ENCODE data around the gene TUBB. TPM values are rescaled to one million over a fixed set of nuclear protein-coding genes. Genes with fewer than 3 reads are reported as not detected.

The TUBB gene
- total and polyA plus RNA-seq, 9 of the 15 experiments (the other 6 are each of a cell fraction or from before 2014, with no cell fraction given): 971 to 2,870 (median 1,478) TPM

DNA sequence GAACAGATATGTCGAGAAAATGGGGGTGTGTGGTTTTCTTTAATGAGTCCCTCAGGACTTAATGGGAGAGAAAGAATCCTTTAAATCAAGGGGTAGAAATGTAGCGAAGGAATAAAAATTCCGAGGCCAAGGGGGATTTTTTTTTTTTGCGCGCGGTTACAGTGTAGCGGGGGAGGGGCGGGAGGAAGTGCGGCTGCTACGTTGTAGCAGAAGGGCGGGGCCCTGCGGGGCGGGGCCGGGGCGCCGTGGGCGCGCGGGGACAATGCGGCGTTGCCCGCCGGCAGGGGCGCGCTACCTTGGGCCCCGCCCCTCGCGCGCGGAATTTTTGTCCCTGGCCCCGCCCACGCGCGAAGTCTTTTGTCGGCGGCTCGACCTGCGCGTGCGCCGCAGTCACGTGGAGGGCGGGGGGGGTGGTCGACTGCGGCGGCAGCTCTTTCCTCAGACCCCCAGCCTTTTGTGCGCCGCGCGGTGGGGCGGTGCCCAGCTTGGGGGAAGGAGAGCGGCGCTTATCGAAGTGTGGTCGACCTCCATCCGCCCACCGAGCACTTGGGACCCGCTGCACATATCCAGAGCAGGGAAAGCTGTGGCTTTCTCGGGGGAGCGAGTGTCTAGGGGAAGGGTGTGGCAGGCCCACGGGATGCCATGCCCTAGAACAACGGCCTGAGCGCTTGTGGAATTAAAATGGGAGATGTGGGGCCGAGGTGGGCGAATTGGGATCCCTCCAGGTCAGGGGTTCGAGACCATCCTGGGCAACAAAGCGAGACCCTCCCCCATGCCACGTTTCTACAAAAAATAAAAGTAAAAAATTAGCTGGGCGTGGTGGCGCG, 1.3 kb downstream of the TUBB start (continued):
- TF ChIP-seq ZNF586 (CRISPR knock-in tag; conservative IDR thresholded peaks at IDR 0.05): no peak; the same call in 1 of the 2 replicates
- TF ChIP-seq ZNF140 (CRISPR knock-in tag; IDR thresholded peaks at IDR 0.05): no peak
- TF ChIP-seq, protein P1, sequence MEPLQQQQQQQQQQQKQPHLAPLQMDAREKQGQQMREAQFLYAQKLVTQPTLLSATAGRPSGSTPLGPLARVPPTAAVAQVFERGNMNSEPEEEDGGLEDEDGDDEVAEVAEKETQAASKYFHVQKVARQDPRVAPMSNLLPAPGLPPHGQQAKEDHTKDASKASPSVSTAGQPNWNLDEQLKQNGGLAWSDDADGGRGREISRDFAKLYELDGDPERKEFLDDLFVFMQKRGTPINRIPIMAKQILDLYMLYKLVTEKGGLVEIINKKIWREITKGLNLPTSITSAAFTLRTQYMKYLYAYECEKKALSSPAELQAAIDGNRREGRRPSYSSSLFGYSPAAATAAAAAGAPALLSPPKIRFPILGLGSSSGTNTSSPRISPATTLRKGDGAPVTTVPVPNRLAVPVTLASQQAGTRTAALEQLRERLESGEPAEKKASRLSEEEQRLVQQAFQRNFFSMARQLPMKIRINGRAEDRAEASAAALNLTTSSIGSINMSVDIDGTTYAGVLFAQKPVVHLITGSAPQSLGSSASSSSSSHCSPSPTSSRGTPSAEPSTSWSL (CRISPR knock-in tag; IDR thresholded peaks at IDR 0.05; ENCODE audit: borderline replicate concordance): no peak
- TF ChIP-seq SRSF3 (IDR thresholded peaks at IDR 0.05; ENCODE audit: insufficient read depth, low read length): no peak
- TF ChIP-seq NR2C2 (CRISPR knock-in tag; IDR thresholded peaks at IDR 0.05): peak; percentile 66
- TF ChIP-seq NR2C2 (tag; IDR thresholded peaks at IDR 0.05): no peak; the same call in none of the 2 replicates
- TF ChIP-seq PCBP1 (IDR thresholded peaks at IDR 0.05; ENCODE audit: low read depth, low read length, poor library complexity, severe bottlenecking): peak; percentile 90
- peak; percentile 61 for TF ChIP-seq DPF2 (IDR thresholded peaks at IDR 0.05)
- TF ChIP-seq BRD9 (IDR thresholded peaks at IDR 0.05; ENCODE audit: low read depth, partially characterized antibody): peak; percentile 92
- TF ChIP-seq, protein P2, sequence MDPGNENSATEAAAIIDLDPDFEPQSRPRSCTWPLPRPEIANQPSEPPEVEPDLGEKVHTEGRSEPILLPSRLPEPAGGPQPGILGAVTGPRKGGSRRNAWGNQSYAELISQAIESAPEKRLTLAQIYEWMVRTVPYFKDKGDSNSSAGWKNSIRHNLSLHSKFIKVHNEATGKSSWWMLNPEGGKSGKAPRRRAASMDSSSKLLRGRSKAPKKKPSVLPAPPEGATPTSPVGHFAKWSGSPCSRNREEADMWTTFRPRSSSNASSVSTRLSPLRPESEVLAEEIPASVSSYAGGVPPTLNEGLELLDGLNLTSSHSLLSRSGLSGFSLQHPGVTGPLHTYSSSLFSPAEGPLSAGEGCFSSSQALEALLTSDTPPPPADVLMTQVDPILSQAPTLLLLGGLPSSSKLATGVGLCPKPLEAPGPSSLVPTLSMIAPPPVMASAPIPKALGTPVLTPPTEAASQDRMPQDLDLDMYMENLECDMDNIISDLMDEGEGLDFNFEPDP (CRISPR knock-in tag; IDR thresholded peaks at IDR 0.05): peak; percentile 91; the same call in 1 of the 2 replicates
- no peak for TF ChIP-seq CEBPG (CRISPR knock-in tag; IDR thresholded peaks at IDR 0.05)
- TF ChIP-seq CEBPG (tag; conservative IDR thresholded peaks at IDR 0.05 in 1 of 2, IDR thresholded peaks at IDR 0.05 in 1 of 2): no peak
- TF ChIP-seq EGR1 (conservative IDR thresholded peaks at IDR 0.05): peak; percentile 84

Measured in K562 (cell line).